Adrenal gland (tissue), 5 donors: ENCODE measurements around the gene VAT1.

Experiments
- CTCF ChIP-seq, 6 experiments: fragments of 450-650 bp in 4 of 6; fragments of 200-600 bp in 2 of 6; sonication (generic) in 1 of 6; IDR thresholded peaks; 1 replicate in 5 of 6; 2 replicates in 1 of 6; pipeline versions ENCODE4 v1.5.1 to v1.8.0; 2016 to 2021; ENCODE audit warnings: antibody characterized with exemption in 6 of 6, mild to moderate bottlenecking in 2 of 6, moderate library complexity in 1 of 6
- POLR2A ChIP-seq, 2 donors: fragments of 450-650 bp; IDR thresholded peaks; one replicate each; pipeline ENCODE4 v1.6.1; 2017; ENCODE audit warnings: antibody characterized with exemption in 2 of 2, mild to moderate bottlenecking in 2 of 2, moderate library complexity in 1 of 2
- donor health status: DM: no; HTN: no; CAD: no.

GRCh38 chr17:42980766-42981397 is 41.3 kb downstream of the VAT1 start:
- TF ChIP-seq CTCF (IDR thresholded peaks at IDR 0.05), result peak in 2 of 6 experiments; percentile 19 to 24
- no peak for TF ChIP-seq POLR2A (IDR thresholded peaks at IDR 0.05)
